Gastrocnemius medialis (tissue), 4 donors: ENCODE measurements around the gene MAP3K20. TPM values are rescaled to one million over a fixed set of nuclear protein-coding genes. Genes with fewer than 3 reads are reported as not detected.
"Not testable (repeated sequence)": the region's sequence is repeated elsewhere in the genome, so short reads cannot be mapped to it uniquely, and the experiment has no call there.

Experiments
- ATAC-seq, 2 donors: fragments of 150-250 bp; one replicate each; pipeline ENCODE4 v1.9.1; 2016
- DNase-seq, 2 donors: peaks; one replicate each; pipeline ENCODE4 v3.0.0-alpha.2; 2019
- H3K27ac ChIP-seq, 4 donors: fragments of 200-600 bp; sonication (generic); 1 replicate in 1 of 4; 2 replicates in 3 of 4; pipeline ENCODE4 v1.5.1; 2016 to 2018; ENCODE audit warnings: mild to moderate bottlenecking in 2 of 4, moderate library complexity in 1 of 4
- H3K27me3 ChIP-seq, 3 donors: fragments of 200-600 bp; sonication (generic) in 2 of 3; 1 replicate in 1 of 3; 2 replicates in 2 of 3; pipeline versions ENCODE4 v1.5.1 to v1.6.0; 2016 to 2019; ENCODE audit warnings: mild to moderate bottlenecking in 1 of 3, moderate library complexity in 1 of 3
- H3K36me3 ChIP-seq, 2 donors: fragments of 200-600 bp; sonication (generic) in 1 of 2; one replicate each; pipeline ENCODE4 v1.5.1; 2017 to 2018
- H3K4me1 ChIP-seq, 2 donors: fragments of 200-600 bp; sonication (generic) in 1 of 2; one replicate each; pipeline ENCODE4 v1.5.1; 2016 to 2017; ENCODE audit warnings: mild to moderate bottlenecking in 2 of 2
- H3K4me3 ChIP-seq, 4 donors: fragments of 200-600 bp; sonication (generic) in 3 of 4; 1 replicate in 1 of 4; 2 replicates in 3 of 4; pipeline ENCODE4 v1.5.1; 2016 to 2019; ENCODE audit warnings: mild to moderate bottlenecking in 2 of 4
- H3K9me3 ChIP-seq, 3 donors: fragments of 200-600 bp; sonication (generic) in 2 of 3; 1 replicate in 1 of 3; 2 replicates in 2 of 3; pipeline ENCODE4 v1.5.1; 2016 to 2019
- CTCF ChIP-seq, 5 experiments: fragments of 450-650 bp in 3 of 5; fragments of 200-600 bp in 2 of 5; sonication (generic) in 2 of 5; IDR thresholded peaks in 4 of 5; conservative IDR thresholded peaks in 1 of 5; 1 replicate in 4 of 5; 2 replicates in 1 of 5; pipeline ENCODE4 v1.5.1; 2016 to 2019; ENCODE audit warnings: antibody characterized with exemption in 5 of 5, mild to moderate bottlenecking in 3 of 5, moderate library complexity in 3 of 5
- POLR2A ChIP-seq, 2 donors: fragments of 450-650 bp; IDR thresholded peaks; one replicate each; pipeline ENCODE4 v1.6.1; 2017; ENCODE audit warnings: antibody characterized with exemption in 2 of 2, mild to moderate bottlenecking in 2 of 2, moderate library complexity in 2 of 2
- in situ Hi-C, 4 donors: fragments of 200-750 bp; cut with MboI; loops; one replicate each; pipeline versions ENCODE4 v1.15.0 to v1.8.0; 2017; ENCODE audit warnings: low sequenced_read_pairs in 4 of 4
- intact Hi-C: fragments of 100-400 bp; cut with DNase I; formaldehyde crosslinking; loops from one replicate; pipeline ENCODE4 v1.15.1; 2023; ENCODE audit warnings: low total_unique reads
- total RNA-seq, 4 donors: library from RNA; depleted of rRNA; stranded (reverse); fragments of >200 nt; gene quantifications; one replicate each; pipeline versions ENCODE4 v1.1.0 to v1.2.3, GENCODE V29; 2016

Gene MAP3K20
- total RNA-seq, 4 donors from 2014 or later = 225 to 517 (median 280) TPM

DNA sequence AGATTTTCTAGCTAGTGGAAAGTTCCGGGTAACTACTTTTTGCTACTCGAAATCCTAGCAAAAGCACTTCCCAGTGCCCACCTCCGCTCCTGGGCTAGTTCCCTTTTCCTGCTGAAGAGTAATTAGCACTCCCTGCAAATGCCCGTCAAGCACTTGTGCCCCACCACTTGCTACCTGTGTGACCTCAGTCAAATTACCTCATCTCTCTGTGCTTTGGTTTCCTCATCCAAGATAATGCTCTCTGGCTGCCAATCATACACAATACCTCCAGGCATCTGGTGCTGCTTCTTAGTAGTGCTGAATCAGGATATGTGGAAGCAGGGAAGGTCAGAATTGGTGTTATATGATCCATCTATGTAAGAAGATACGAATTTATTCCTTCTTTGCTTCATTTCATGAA is 176.9 kb downstream of the MAP3K20 start:
- intact Hi-C loops (no loop called here), in situ Hi-C loops (no loop called here)
- Histone ChIP-seq H3K27me3 (no peaks in the 10 kb centered on the region), H3K4me3 (no peak overlapping the region), H3K4me1 (no peaks in the 10 kb centered on the region), H3K36me3 (no peaks in the 10 kb centered on the region), H3K9me3 (no peaks in the 10 kb centered on the region), H3K27ac (no peak overlapping the region)
- TF ChIP-seq POLR2A (IDR thresholded peaks at IDR 0.05) (no peak), CTCF (IDR thresholded peaks at IDR 0.05 in 4 of 5, conservative IDR thresholded peaks at IDR 0.05 in 1 of 5) (no peak)
- no peak for ATAC-seq
- DNase-seq = no peak

DNA sequence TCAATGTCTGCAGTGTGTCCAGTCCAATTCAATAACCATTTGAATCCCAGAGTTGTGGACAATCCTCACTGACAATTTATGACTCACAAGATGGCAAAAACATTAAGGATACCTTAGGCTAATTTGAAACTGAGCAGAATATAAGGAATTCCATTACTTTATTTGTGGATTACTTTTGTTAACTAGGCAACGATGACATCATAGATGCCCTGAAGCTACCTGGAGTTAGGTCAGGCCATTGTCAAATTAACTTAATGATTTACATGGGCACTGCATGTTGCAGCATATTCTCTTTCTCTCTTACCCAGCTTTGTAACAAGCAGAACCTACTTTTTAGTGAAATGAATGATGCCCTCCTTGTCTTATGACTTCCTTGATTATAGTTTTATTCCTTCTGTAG is 179.0 kb downstream of the MAP3K20 start:
- no peak for TF ChIP-seq CTCF (IDR thresholded peaks at IDR 0.05 in 4 of 5, conservative IDR thresholded peaks at IDR 0.05 in 1 of 5)
- no peak for TF ChIP-seq POLR2A (IDR thresholded peaks at IDR 0.05)
- Histone ChIP-seq H3K36me3 (peaks cover 0 to 11% of the 10 kb centered on the region in 2 donors), H3K27ac (no peak overlapping the region), H3K27me3 (no peaks in the 10 kb centered on the region), H3K9me3 (no peaks in the 10 kb centered on the region), H3K4me1 (no peaks in the 10 kb centered on the region), H3K4me3 (no peak overlapping the region)
- no peak for ATAC-seq
- in situ Hi-C loops (no loop called here), intact Hi-C loops (no loop called here)
- DNase-seq = no peak

DNA sequence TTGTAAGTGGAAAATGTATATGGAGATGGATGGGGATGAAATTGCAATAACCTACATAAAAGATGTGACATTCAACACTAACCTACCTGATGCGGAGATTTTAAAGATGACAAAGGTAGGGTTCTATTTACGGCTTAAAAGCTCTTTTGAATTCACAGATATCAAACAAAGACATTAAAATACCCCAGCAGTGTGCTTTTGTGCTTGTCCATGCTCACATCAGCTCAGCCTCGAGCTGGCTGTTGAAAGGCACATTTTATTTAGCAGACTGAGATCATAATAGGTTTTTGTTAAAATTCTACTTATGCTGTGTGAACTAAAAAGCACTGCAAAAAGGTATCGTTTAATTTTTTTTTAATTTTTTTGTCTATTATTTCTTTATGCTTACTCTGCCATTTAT is 183.1 kb downstream of the MAP3K20 start:
- TF ChIP-seq CTCF (IDR thresholded peaks at IDR 0.05 in 4 of 5, conservative IDR thresholded peaks at IDR 0.05 in 1 of 5) (no peak), POLR2A (IDR thresholded peaks at IDR 0.05) (no peak)
- Histone ChIP-seq H3K27ac (no peak overlapping the region), H3K4me3 (no peak overlapping the region), H3K4me1 (no peaks in the 10 kb centered on the region), H3K36me3 (peaks cover 0 to 22% of the 10 kb centered on the region in 2 donors), H3K9me3 (no peaks in the 10 kb centered on the region), H3K27me3 (no peaks in the 10 kb centered on the region)
- intact Hi-C loops (no loop called here), in situ Hi-C loops (no loop called here)
- DNase-seq = no peak
- no peak for ATAC-seq

DNA sequence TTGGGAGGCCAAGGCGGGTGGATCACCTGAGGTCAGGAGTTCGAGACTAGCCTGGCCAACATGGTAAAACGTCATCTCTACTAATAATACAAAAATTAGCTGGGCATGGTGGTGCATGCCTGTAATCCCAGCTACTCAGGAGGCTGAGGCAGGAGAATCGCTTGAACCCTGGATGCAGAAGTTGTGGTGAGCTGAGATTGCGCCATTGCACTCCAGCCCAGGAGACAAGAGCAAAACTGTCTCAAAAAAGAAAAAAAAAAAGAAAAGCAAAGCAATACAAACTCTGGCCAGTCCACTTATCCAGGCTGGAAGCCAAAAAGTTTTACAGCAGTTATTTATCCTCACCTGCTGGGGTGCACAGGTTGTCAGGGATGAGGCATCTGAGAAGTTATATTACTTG is 186.7 kb downstream of the MAP3K20 start:
- in situ Hi-C loops = not testable (repeated sequence)

GRCh38 chr2:173264151-173264550 is 188.5 kb downstream of the MAP3K20 start:
- no peak overlapping the region for H3K4me3 ChIP-seq
- intact Hi-C loops = no loop called here
- TF ChIP-seq CTCF (IDR thresholded peaks at IDR 0.05 in 4 of 5, conservative IDR thresholded peaks at IDR 0.05 in 1 of 5) (no peak), POLR2A (IDR thresholded peaks at IDR 0.05) (no peak)
- DNase-seq (no peak), ATAC-seq (no peak)
- no peaks in the 10 kb centered on the region for H3K27me3 ChIP-seq
- in situ Hi-C loops = no loop called here
- peaks cover 0 to 32% of the 10 kb centered on the region in 2 donors for H3K36me3 ChIP-seq
- no peaks in the 10 kb centered on the region for H3K4me1 ChIP-seq
- no peaks in the 10 kb centered on the region for H3K9me3 ChIP-seq
- H3K27ac ChIP-seq = no peak overlapping the region

More for the DNA sequence above, 186.7 kb downstream of the MAP3K20 start:
- DNase-seq, H3K27me3 ChIP-seq, H3K27ac ChIP-seq, H3K9me3 ChIP-seq, intact Hi-C loops, ATAC-seq, H3K4me3 ChIP-seq, H3K4me1 ChIP-seq: not testable (repeated sequence)
- peaks cover 0 to 31% of the 10 kb centered on the region in 2 donors for H3K36me3 ChIP-seq
